PC-3 (cell line): Measurements from ENCODE around the gene JADE3.

Experiments
- EZH2 ChIP-seq: fragments of 300-600 bp; sonication (generic); IDR thresholded peaks from one replicate; pipeline ENCODE4 v1.6.1; 2017; ENCODE audit warnings: antibody characterized with exemption, mild to moderate bottlenecking, low read length; ENCODE audit not compliant: unreplicated experiment
- EZH2phosphoT487 ChIP-seq: fragments of 300-600 bp; sonication (generic); IDR thresholded peaks from 2 replicates; pipeline ENCODE4 v1.6.1; 2018; ENCODE audit warnings: mild to moderate bottlenecking, antibody characterized with exemption, low read length, borderline replicate concordance
- TF ChIP-seq, protein P1 (sequence below): fragments of 300-600 bp; sonication (generic); conservative IDR thresholded peaks from 2 replicates; pipeline ENCODE4 v1.5.1; 2017; ENCODE audit warnings: antibody characterized with exemption, low read depth, mild to moderate bottlenecking, low read length

DNA sequence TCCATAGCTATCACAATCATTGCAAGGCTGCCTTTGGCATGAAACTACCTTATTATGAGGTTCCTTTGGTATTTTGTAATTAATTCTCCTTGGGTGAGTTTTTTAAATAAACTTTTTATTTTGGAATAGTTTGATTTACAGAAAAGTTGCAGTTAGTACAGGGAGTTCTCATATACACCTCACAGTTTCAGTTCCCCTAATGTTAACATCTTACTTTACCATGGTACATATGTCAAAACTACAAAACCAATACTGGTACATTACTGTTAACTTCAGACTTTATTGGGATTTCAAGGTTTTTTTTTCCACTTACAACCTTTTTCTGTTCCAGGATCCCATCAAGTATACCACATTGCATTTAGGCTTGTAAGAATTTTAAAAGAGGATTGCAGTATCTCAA is 114.0 kb downstream of the JADE3 start:
- TF ChIP-seq, protein P1, sequence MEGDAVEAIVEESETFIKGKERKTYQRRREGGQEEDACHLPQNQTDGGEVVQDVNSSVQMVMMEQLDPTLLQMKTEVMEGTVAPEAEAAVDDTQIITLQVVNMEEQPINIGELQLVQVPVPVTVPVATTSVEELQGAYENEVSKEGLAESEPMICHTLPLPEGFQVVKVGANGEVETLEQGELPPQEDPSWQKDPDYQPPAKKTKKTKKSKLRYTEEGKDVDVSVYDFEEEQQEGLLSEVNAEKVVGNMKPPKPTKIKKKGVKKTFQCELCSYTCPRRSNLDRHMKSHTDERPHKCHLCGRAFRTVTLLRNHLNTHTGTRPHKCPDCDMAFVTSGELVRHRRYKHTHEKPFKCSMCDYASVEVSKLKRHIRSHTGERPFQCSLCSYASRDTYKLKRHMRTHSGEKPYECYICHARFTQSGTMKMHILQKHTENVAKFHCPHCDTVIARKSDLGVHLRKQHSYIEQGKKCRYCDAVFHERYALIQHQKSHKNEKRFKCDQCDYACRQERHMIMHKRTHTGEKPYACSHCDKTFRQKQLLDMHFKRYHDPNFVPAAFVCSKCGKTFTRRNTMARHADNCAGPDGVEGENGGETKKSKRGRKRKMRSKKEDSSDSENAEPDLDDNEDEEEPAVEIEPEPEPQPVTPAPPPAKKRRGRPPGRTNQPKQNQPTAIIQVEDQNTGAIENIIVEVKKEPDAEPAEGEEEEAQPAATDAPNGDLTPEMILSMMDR, result no peak
- TF ChIP-seq EZH2, result no peak
- no peak for TF ChIP-seq EZH2phosphoT487
